HG03442 (cell line): Measurements from ENCODE around the gene CD300LF.

Experiments
- ATAC-seq: cut with Tn5 transposase; IDR thresholded peaks from one replicate; pipeline ENCODE4 v1.9.1; 2021; ENCODE audit warnings: mild to moderate bottlenecking, moderate library complexity; ENCODE audit not compliant: unreplicated experiment

Gene CD300LF

GRCh38 chr17:74645010-74645409 lies 67.7 kb downstream of the CD300LF start:
- no peak for ATAC-seq

GRCh38 chr17:74644419-74644818 lies 68.3 kb downstream of the CD300LF start:
- ATAC-seq, result no peak
